ENCODE data around the gene NLRP3. TPM values are rescaled to one million over a fixed set of nuclear protein-coding genes. Genes with fewer than 3 reads are reported as not detected.

NLRP3 gene
- total and polyA plus RNA-seq, 10 of the 15 experiments (the other 5 are each of a cell fraction or from before 2014, with no cell fraction given) = 1.8 to 10.4 (median 5.0) TPM

GRCh38 chr1:247444571-247444970, 28.6 kb downstream of the NLRP3 start (continued):
- no peak for TF ChIP-seq CREM (IDR thresholded peaks at IDR 0.05; ENCODE audit: low read depth)
- TF ChIP-seq, protein P1, sequence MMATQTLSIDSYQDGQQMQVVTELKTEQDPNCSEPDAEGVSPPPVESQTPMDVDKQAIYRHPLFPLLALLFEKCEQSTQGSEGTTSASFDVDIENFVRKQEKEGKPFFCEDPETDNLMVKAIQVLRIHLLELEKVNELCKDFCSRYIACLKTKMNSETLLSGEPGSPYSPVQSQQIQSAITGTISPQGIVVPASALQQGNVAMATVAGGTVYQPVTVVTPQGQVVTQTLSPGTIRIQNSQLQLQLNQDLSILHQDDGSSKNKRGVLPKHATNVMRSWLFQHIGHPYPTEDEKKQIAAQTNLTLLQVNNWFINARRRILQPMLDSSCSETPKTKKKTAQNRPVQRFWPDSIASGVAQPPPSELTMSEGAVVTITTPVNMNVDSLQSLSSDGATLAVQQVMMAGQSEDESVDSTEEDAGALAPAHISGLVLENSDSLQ (IDR thresholded peaks at IDR 0.05) = no peak

GRCh38 chr1:247445526-247446356, 29.8 kb downstream of the NLRP3 start:
- no peak overlapping the region for H3K4me2 ChIP-seq (ENCODE audit: control insufficient read depth, insufficient read depth)

More at GRCh38 chr1:247445526-247446356, 29.8 kb downstream of the NLRP3 start:
- no TSS peak for BruUV-seq (replicated peaks)
- Histone ChIP-seq H3K27me3 (replicated peaks in 1 of 2; ENCODE audit: control insufficient read depth in 2 of 2, insufficient read depth in 2 of 2, low read length in 1 of 2) (no peaks in the 10 kb centered on the region), H3K79me2 (ENCODE audit: control insufficient read depth, insufficient read depth, low read length) (no peaks in the 10 kb centered on the region), H3K4me3 (no peak overlapping the region), H3K9me3 (replicated peaks; ENCODE audit: control insufficient read depth, insufficient read depth, low read length) (no peaks in the 10 kb centered on the region; the same call in 2 of the 3 replicates), H4K20me1 (ENCODE audit: control insufficient read depth, insufficient read depth) (no peaks in the 10 kb centered on the region), H3K9ac (ENCODE audit: control insufficient read depth, insufficient read depth, low read length) (no peak overlapping the region), H2AFZ (ENCODE audit: control insufficient read depth, low read depth, low read length) (no peak overlapping the region), H3K27ac (ENCODE audit: control insufficient read depth, insufficient read depth) (no peak overlapping the region), H3K36me3 (ENCODE audit: control insufficient read depth in 2 of 2, insufficient read depth in 2 of 2, low read length in 1 of 2) (peaks cover 0 to 1% of the 10 kb centered on the region in 2 experiments; a peak in 2 of 4 replicates), H3K4me1 (ENCODE audit: control insufficient read depth, insufficient read depth, low read length) (peaks cover 2% of the 10 kb centered on the region; the same call in 1 of the 2 replicates)
- in situ Hi-C loops (cut with MboI) (no loop called here), intact Hi-C loops (cut with micrococcal nuclease; ENCODE audit: unreplicated experiment) (no loop called here)
- FAIRE-seq (no peak), ATAC-seq (no peak), DNase-seq (ENCODE audit: low read depth, low spot score) (no peak)
- CTCF ChIA-PET = interaction anchor here (1.2 kb wide), 1 partner anchor 41 kb away, joined by 5 read pairs; no protein-coding TSS in a partner anchor
- POLR2A ChIA-PET = interaction anchor here (0.6 kb wide), 1 partner anchor 14 kb away, joined by 3 read pairs; no protein-coding TSS in a partner anchor
- SMC1A ChIA-PET (ENCODE audit: uncharacterized antibody, unreplicated experiment) = interaction anchor here (1.1 kb wide), 1 partner anchor 55 kb away, joined by 4 read pairs; no protein-coding TSS in a partner anchor
- RAD21 ChIA-PET (ENCODE audit: unreplicated experiment) = interaction anchor here (1.3 kb wide), 1 partner anchor 79 kb away, joined by 3 read pairs; no protein-coding TSS in a partner anchor
- 55% methylated on average over 17 of the region's 17 CpGs for WGBS (ENCODE audit: insufficient coverage, insufficient replicate concordance, low lambda C conversion rate, missing lambda C conversion rate)
- TF ChIP-seq MLLT1 (IDR thresholded peaks at IDR 0.05) (no peak), EGR1 (IDR thresholded peaks at IDR 0.05; ENCODE audit: borderline replicate concordance in 1 of 2, low read depth in 2 of 2, low read length in 2 of 2) (no peak), MXI1 (IDR thresholded peaks at IDR 0.05; ENCODE audit: low read depth, low read length) (no peak), ZNF622 (IDR thresholded peaks at IDR 0.05) (no peak), CREB1 (IDR thresholded peaks at IDR 0.05; ENCODE audit: low read depth) (no peak)
